Hematopoietic multipotent progenitor cell treated with erythropoietin and hydrocortisone succinate and interleukin-3 and kit ligand, for 15 days (in vitro differentiated cells): Measurements from ENCODE around the gene KLF4.
"Not testable (repeated sequence)": the region's sequence is repeated elsewhere in the genome, so short reads cannot be mapped to it uniquely, and the experiment has no call there.

Experiments
- DNase-seq: peaks from one replicate; pipeline ENCODE4 v3.0.0-alpha.2; 2015; ENCODE audit warnings: low spot score

The KLF4 gene

DNA sequence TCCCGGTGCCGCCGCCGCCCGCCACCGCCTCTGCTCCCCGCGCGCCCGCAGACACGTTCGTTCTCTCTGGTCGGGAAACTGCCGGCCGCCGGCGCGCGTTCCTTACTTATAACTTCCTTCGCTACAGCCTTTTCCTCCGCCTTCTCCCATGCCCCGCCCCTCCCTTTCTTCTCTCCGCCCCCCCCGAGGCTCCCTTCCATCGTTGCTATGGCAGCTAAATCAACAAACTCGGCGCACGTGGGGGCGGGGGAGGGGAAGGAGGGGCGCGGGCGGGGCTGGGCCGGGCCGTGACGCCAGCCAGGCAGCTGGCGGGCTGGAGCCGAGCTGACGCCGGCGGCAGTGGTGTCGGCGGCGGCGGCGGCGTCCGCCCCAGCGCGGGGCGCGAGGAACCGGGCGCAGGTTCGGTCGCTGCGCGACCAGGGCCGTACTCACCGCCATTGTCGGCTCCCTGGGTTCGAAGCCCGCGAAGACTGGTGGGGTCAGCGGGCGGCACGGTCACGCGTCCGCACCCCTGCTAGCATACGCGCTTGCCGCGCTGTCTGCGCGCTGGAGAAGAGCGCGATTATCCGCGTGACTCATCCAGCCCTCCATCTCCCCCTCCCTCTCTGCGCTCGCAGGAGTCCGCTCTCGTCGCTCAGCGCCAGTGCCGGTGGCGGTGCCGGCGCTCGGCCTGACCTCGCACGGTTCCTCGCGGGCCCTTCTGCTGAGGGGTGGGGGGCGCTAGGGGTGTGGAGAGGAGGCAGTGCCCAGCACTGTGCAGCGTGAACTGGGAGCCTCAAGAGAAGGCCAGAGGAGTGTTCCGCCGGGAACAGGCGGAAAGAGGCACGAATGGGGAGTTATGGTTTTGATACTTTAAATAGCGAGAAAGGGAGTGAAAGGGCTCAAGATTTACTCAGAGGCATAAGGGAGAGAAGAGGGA lies at the start of gene KLF4:
KLF4 (minus strand) TSS at position 83 of the 919 bp plus-strand sequence. CDS start 597 bp downstream, outside the sequence.
- peak; percentile 74 for DNase-seq

DNA sequence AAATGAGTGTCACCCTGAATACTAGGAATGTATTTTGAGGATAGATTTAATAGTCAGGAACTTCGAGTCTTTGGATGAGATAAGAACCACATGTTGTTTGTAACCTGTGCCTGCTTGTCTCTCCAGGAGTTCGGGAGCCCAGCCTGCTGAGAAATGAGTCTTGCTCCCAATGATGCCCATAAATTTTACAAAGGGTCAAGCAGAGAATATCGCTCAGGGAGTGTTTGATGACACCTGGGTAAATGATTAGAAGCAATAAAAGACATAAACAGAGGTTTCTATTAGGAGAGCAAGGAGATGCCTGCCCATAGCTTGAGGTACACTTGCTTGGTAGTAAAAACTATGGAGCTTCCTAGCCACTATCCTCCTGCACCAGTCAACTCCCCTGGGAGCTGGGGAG lies 46.9 kb upstream of the KLF4 start:
- DNase-seq, result no peak

DNA sequence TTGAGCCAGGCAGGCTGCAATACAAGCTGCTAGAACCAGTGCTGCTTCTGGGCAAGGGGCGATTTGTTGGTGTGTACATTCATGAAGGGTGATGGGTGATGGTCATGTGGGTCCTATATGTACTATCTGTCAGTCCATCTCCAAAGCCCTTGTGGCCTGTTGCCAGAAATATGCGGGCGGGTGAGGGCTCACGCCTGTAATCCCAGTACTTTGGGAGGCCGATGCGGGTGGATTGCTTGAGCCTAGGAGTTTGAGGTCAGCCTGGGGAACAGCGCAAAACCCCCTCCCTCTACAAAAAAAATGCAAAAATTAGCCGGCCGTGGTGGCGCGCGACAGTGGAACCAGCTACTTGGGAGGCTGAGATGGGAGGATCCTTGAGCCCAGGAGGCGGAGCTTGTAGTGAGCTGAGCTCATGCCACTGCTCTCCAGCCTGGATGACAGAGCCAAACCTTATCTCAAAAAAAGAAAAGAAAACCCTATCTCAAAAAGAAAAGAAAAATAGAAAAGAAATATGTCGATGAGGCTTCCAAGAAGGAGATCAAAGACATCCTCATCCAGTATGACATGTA lies 45.0 kb upstream of the KLF4 start:
- DNase-seq, result no peak

DNA sequence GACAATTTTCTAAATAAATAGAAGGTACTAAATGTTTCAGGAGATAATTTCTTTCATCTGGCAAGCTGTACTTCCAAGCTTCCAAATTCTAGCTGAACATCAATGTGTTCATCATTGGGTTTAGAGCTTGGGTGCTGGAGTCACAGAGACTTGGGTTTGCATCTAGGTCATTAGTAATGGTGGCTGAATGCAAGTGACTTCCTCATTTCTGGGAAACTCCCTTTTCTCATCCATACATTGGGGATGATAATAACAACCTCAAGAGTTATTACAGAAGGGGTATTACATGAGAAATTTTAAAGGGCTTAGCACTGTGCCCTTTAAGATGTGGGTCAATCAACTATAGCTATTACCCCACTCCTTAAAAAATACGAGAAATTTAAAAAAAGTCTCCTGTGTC lies 41.1 kb upstream of the KLF4 start:
- no peak for DNase-seq

DNA sequence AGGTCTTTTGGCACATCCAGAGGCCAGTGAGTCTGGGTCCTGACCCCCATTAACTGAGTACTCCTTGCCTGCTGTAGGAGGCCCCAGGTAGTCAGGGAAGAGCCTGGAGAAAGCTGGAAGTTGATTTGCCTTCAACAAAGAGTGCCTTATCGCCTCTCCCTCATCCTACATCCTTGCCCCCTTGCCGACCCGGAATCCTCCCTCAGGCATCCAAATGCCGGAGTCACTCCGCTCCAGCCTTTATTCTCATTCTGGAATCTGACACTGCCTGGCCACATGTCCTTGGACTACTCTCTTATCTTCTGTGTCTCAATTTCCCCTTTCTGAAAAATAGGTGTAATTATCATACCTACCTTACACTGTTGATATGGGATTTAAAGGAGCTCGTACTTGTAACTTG lies 39.1 kb upstream of the KLF4 start:
- no peak for DNase-seq

DNA sequence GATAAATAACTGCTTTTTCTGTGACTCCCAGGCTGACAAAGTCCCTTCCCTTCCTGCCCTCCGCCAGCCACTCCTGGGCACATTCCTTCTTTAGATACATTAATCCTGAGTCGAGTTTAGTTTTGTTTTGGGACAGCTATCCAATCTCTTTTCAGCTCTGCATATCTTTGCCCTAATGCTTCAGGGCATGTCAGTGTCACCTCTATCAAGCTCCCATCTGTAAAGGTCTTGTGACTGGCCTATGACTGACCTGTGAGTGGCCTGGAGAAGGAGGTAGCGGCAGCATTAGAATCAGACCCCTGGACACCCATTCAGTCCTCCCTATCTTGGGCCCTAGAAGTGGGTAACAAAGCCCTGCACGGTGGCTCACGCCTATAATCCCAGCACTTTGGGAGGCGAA lies 34.0 kb upstream of the KLF4 start:
- no peak for DNase-seq

DNA sequence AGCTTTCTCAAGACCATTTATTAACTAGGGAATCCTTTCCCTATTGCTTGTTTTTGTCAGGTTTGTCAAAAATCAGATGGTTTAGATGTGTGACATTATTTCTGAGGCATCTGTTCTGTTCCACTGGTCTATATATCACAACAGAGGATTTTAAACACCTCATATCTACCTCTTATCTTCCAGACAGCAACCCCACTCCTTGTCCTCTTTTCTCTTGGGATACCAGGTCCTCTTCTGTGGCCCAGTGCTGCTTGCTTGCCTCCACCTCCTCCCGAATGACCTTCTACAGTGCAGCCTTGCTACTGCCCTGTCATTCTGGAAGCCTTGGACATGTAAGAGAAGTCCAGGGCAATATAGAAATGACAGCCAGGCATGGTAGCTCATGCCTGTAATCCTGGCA lies 30.6 kb upstream of the KLF4 start:
- DNase-seq, result no peak

DNA sequence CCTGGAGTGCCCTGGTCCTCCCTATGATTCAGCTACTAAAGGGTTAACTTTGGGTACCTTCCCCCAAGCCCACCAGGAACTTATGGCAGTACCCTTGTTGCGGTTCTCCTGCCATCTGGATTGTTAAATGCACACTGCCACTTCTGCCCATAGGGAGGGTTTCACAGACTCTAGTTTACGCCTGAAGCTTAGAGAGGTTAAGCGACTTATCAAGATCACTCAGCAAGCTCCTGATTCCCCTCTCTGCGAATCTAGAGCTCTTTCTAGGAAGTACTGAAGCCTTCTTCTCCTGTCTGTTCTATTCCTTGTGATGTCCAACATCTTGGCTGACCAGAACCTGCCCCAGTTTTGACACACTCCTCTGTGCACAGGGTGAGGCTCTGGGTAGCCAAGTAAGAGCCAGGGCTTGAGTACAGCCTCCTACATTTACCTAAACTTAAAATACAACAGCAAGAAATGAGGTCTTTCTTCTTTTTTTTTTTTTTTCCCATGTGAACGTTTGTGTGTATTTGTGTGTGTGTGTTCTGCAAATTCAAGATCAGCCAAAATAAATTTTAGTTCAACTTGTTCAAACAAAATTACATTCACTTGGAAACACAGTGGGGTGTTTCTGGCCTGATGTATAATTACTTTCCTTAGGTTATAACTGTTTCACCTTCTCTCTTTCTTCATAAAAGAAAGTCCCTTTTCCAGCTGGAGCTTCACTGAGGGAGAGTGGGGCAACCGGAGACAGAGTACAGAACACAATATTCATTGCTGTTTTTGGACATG lies 28.7 kb upstream of the KLF4 start:
- DNase-seq, result no peak

DNA sequence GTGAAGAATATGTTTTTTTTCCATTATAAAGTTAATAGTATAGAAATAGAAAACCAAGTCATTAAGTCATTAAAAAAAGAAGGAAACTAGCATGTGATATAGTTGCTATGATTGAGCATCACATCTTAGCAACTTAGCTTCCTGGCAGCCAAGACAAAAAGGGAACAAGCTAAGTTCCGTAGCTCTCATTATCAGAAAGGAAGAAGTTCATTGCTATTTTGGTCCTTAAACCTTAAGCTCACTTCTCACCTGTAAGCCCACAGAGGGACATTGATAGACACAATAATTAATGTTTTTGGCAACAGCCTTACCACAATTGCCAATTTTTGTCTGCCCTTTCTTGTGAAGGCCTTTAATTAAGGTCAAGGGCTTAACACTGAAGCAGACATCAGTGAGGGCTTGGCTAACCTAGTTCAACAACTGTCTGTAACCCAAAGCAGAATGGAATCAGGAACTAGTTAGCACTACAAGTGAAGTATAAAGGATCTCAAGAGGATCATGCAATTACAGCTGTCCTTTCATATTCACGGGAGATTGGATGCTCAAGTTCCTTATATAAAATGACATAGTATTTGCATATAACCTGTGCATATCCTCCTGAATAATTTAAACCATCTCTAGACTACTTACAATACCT lies 24.0 kb upstream of the KLF4 start:
- no peak for DNase-seq

DNA sequence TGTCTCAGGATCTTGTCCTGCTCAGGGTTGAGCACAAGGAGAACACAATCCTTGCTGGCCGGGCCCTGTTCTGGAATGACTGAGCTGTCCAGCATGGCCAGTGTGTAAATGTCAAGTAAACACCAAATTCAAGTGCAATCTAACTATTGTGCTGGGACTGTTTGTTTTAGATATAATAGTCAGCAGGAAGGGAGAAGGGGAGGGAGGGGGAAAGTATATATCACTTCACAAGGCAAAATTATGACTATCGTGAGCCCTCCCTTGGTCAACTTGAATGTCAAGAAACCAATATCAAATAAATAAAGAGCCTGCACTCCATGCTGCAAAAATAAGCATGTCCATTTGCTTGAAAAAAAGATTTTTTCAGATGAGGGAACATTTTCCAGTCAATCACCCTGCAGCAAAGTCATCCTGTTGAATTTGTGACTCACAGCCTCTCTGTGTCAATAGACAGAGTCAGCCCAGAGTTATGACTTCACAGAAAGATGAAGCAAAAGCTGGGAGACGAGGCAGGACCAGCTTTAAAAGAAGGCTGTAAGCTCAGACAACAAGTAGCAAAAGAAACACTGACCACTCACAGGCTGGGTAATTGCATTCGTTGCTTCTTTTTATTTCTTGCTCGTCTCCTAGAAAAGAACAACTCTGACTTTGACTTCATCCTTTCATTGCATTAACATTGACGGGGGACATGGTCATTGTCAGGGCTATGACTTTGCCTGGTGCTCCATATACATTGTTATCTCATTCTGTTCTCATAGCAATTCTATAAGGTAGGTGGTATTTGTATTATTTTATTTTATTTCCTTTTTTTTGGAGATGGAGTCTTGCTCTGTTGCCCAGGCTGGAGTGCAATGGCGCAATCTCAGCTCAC lies 15.3 kb upstream of the KLF4 start:
- no peak for DNase-seq

DNA sequence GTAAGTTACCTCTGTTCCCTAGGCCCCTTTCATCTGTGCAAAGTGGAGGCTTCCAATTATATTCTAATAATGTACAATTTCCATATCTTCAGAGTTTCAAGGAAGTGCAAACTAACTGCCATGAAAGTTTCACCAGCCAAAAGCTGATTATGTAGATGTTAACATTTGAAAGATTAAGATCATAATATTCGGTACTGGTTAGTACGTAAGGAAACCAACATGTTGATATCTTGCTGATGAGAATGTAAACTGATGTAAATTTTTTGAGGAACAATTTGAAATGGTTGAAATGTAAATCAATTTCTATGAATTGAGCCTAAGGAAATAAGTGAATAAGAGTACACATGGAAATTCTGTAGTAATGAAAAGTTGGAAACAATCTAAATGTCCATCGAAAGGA lies 12.9 kb upstream of the KLF4 start:
- no peak for DNase-seq

DNA sequence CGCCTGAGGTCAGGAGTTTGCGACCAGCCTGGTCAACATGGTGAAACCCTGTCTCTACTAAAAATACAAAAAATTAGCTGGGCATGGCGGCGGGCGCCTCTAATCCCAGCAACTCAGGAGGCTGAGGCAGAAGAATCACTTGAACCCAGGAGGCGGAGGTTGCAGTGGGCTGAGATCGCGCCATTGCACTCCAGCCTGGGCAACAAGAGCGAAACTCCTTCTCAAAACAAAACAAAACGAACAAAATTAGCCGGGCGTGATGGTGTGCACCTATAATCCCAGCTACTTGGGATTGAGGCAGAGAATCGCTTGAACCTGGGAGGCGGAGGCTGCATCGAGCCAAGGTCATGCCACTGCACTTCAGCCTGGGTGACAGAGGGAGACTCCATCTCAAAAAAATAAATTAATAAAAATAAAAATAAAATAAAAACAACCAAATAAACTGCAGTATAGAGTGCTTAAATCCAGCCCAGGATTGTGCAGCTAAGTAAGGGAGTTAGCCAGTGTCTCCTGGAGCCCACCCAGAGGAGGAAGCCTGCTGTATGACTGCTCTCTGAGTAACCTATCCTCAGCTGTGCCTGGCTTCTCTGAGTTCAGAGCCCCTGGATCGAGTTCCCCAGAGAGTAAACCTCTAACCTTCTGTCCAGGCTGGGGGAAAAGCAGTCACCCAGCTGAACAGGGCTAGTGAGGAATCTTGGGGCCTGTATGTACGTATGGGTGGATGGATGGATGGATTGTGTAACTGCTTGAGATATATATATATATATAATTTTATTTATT lies 11.0 kb upstream of the KLF4 start:
- DNase-seq, result not testable (repeated sequence)

DNA sequence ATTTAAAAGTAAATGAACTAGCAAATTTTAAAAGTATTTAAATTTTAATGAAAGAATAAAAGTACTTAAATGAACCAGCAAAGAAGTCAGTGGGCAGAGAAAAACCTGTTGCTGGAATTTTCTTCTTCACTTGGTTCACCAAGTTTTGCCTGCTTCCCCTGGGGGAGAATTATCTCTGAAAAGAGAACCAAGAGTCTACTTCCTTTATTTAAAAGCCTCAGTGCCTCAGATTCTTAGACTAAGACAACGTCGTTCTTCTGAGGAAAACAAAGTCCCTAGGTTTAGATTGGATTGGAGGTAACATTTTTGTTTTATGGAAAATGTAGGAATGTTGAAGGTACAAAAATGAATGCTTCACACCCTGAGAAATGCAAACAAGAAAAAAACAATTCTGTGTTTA lies 7.4 kb upstream of the KLF4 start:
- DNase-seq, result no peak

DNA sequence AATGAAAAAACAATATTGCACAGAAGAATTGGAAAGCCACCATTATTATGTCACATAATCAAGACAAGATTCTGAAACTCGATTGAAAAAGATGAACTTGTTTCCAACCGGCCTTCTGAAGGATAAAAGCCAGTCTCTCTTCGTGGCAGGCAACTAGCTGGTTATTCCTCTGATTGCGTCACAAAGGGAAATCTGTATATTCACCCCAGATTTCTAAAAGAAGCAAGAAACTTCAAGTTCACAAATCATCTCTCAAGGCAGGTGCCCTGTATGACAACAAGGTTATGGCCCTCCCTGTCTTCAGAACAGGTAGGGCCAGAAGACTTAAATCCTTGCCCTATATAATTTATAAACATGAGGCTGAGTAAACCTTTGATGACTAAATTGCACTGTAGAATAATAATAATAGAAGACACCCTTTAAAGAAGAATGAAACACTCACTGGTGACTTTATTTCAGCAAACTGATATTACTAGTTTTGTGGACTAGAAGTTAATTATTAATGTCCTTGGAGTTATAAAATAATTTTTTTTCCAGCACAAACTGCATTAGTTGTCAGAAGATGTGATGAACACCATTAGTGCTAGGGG lies 2.9 kb upstream of the KLF4 start:
- no peak for DNase-seq

DNA sequence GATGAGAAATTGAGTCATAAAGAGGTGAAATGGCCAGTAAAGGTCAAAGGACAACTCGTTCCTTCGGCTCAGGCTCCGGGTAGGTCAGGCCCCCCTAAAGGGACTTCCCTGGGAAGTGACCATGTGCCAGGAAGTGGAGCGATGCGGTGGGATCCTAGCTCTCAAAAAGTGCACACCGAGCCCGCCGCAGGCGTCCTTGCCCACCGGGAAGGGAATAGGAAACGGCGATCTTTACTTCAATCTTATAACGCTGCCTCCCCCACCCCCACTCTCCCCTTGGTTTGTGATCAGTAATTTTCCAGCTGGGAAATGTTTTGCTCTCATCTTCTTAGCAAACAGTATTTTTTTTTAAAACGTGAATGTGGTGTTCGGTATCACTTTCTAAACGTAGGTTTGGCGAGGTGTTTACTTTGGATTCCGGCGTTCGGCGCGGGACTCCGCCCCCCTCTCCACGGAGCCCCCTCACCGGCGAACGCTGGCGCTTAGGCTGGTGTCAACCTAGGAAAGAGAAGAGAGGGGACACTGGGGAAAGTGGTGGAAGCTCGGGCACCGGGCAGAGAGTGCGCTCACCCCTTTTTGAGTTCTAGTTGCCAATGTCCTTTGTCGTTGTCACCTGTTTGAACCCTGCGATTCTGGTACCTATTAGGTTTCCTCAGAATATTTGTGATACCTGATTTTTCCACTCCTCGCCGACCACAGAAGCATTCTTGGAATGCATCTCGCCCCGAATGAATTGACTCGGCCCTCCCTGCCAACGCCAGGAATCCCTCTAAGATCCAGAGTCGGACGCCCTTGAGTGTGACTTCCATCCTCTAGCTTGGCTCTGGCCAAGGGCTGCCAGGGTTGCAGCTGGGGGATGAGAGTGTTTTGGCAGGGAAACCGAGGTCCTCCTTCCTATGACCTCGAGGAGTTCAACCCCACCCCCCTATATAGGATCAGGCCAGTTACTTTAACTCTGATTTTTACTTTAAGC lies 1.8 kb upstream of the KLF4 start:
- no peak for DNase-seq

DNA sequence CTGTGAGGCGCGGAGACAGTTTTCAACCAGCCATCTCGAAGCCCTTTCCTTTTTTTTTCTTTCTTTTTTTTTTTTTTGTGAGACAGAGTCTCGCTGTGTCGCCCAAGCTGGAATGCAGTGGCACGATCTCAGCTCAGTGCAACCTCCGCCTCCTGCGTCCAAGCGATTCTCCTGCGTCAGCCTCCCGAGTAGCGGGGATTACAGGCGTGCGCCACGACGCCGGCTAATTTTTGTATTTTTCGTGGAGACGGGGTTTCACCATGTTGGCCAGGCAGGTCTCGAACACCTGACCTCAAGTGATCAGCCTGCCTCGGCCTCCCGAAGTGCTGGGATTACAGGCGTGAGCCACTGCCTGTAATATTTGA lies 1.0 kb upstream of the KLF4 start:
- not testable (repeated sequence) for DNase-seq

DNA sequence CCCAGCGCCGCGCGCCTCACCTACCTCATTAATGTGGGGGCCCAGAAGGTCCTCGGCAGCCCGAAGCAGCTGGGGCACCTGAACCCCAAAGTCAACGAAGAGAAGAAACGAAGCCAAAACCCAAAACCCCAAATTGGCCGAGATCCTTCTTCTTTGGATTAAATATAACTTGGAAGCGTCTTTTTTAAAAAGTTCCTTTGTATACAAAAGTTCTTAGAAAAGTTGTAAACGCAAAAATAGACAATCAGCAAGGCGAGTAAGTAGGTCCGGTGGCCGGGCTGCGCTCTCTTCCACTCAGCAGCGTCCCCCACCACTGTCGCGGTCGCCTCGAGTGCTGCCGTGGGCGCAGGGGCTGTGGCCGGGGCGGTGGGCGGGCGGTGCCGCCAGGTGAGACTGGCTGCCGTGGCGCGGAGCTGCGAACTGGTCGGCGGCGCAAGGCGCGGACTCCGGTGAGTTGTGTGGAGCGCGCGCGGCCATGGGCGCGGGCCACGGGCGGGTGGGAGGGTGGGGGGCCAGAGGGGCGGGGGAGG lies 360 bp downstream of the KLF4 start:
- no peak for DNase-seq

DNA sequence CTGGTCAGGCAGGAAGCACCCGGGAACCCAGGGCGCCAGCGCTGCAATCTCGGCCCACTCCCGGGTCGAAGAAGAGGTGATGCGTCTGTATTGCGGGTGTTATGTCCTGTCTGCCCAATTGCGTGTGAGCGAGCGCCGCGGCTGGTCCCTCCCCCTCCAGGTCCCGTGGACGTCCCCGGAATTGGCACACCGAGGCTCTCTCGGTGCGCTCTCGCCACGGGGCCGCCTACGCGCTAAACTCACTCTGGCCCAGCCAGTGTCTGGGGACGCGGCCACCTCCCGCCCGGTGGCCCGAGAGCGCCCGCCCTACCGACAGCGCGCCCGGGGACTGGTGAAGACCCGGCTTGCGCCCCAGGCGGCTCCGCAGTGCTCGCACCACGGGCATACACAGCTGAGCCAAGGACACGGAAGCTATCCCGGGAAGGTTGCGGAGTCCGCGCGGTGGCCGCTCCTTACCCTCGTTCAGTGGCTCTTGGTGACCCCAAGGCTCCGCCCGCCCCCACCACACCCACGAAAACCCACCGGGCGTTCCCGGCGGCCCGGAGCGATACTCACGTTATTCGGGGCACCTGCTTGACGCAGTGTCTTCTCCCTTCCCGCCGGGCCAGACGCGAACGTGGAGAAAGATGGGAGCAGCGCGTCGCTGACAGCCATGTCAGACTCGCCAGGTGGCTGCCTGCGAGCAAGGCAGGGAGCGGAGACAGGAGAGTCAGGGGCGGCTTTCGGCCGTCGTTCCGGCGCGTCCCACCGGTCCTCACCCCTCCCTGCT lies 1.0 kb downstream of the KLF4 start:
- DNase-seq, result no peak
